DOHH2 (cell line): ENCODE data around the gene RBCK1.

Experiments used
- EZH2phosphoT487 ChIP-seq: fragments of 200-600 bp; sonication (generic); IDR thresholded peaks from 2 replicates; pipeline ENCODE4 v1.6.1; 2017; ENCODE audit warnings: borderline replicate concordance, mild to moderate bottlenecking, antibody characterized with exemption, low read length, moderate library complexity, mixed read lengths
- TF ChIP-seq, protein P1 (sequence below): fragments of 200-600 bp; sonication (generic); IDR thresholded peaks from one replicate; pipeline ENCODE4 v1.5.1; 2014; ENCODE audit warnings: antibody characterized with exemption, mild to moderate bottlenecking, low read depth, low read length; ENCODE audit not compliant: poor library complexity, severe bottlenecking

DNA sequence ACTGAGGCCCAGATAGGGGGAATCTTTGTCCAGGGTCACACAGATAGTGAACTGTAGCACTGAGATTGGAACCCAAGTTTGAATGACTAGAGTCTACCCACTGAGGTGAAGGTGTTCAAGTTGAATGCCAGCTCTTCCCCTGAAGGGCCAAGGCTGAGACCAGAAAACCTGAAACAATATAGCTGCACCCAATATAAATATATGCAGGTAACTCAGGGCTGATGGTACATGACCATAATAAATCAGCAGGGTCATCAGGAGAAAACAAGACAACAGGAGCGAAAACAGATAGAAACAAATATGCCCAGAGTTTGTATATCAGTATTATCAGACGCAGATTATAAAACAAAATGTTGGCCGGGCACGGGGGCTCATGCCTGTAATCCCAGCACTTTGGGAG lies 4.0 kb upstream of the RBCK1 start:
- TF ChIP-seq, protein P1, sequence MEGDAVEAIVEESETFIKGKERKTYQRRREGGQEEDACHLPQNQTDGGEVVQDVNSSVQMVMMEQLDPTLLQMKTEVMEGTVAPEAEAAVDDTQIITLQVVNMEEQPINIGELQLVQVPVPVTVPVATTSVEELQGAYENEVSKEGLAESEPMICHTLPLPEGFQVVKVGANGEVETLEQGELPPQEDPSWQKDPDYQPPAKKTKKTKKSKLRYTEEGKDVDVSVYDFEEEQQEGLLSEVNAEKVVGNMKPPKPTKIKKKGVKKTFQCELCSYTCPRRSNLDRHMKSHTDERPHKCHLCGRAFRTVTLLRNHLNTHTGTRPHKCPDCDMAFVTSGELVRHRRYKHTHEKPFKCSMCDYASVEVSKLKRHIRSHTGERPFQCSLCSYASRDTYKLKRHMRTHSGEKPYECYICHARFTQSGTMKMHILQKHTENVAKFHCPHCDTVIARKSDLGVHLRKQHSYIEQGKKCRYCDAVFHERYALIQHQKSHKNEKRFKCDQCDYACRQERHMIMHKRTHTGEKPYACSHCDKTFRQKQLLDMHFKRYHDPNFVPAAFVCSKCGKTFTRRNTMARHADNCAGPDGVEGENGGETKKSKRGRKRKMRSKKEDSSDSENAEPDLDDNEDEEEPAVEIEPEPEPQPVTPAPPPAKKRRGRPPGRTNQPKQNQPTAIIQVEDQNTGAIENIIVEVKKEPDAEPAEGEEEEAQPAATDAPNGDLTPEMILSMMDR, result no peak
- TF ChIP-seq EZH2phosphoT487, result no peak
